HFF-Myc (cell line): ENCODE data around the gene LMOD3.

ENCODE experiments used
- DNase-seq: peaks from one replicate; pipeline ENCODE4 v3.0.0-alpha.2; 2011; ENCODE audit warnings: low read depth; ENCODE audit errors: extremely low read depth
- H3K4me3 ChIP-seq: replicated peaks from 2 replicates; pipeline ENCODE4 v1.5.1; 2011; ENCODE audit warnings: low read depth, mild to moderate bottlenecking, control low read depth, low read length
- TF ChIP-seq, protein P1 (sequence below): IDR thresholded peaks from 2 replicates; pipeline ENCODE4 v1.5.1; 2012; ENCODE audit warnings: mild to moderate bottlenecking, low read depth, low read length, control low read depth; ENCODE audit errors: missing control alignments

Gene LMOD3

DNA sequence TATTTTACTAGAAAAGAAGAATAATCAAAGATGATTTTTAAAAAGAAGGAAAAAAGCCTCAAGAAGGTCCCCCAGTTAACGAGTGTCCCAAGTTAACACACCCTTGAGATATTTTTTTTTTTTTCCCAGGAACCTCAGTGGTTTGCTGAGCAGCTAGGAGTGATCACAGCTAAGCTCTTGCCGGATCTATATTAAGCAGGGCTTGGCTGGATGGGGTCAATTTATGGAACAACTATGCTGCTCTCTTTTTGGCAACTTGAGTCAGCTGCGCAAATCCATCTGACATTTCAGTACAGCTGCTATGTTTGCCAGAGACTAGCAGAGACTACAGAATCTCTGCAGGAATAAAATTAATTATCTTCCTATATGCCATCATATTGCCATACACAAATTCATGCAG is at the start of gene LMOD3:
Gene LMOD3, minus strand, starts transcription at position 193 of the 400 bp plus-strand sequence. CDS start 209 bp downstream, outside the sequence.
- TF ChIP-seq, protein P1, sequence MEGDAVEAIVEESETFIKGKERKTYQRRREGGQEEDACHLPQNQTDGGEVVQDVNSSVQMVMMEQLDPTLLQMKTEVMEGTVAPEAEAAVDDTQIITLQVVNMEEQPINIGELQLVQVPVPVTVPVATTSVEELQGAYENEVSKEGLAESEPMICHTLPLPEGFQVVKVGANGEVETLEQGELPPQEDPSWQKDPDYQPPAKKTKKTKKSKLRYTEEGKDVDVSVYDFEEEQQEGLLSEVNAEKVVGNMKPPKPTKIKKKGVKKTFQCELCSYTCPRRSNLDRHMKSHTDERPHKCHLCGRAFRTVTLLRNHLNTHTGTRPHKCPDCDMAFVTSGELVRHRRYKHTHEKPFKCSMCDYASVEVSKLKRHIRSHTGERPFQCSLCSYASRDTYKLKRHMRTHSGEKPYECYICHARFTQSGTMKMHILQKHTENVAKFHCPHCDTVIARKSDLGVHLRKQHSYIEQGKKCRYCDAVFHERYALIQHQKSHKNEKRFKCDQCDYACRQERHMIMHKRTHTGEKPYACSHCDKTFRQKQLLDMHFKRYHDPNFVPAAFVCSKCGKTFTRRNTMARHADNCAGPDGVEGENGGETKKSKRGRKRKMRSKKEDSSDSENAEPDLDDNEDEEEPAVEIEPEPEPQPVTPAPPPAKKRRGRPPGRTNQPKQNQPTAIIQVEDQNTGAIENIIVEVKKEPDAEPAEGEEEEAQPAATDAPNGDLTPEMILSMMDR, result no peak
- no peak for DNase-seq
- H3K4me3 ChIP-seq, result no peak within 1 kb of the TSS

DNA sequence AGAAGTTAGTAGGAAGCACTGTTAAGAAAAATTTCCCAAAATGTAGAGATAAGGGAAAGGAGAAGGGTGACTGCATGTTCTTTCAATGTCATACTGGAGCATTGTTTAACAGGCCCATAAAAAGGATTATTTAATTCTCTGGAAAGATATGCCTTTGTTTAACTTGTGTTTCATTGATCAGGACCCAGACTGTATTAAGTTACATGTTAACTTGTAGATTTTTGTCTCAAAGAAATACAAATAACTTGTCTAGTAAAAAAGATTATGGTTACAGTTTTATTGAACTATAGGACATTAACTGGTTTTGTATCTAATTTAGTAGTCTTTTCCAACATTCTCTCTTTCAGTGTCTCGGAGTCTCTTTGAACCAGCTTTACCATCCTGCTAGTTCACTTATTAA is 49.7 kb upstream of the LMOD3 start:
- TF ChIP-seq, protein P1, result no peak
- DNase-seq, result no peak
- H3K4me3 ChIP-seq, result no peak overlapping the region

DNA sequence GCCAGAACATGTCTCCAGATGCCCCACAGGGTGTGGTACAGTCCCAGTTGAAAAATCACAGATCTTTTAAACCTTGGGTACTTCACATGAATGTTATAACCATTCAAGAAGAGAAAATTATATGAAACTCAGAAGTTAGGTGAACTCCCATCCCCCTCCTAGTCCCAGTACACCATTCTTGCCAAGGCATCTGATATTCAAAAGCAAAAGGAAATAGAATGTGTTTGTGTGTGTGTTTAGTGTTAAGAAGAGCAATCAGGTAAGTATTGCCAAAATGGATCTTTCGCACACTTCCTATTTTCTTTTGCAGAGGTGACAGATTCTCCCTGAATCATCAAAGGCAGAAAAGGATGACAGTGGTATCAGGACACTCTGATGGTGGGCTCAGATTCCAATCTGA is 44.1 kb upstream of the LMOD3 start:
- DNase-seq, result no peak
- TF ChIP-seq, protein P1, result no peak

DNA sequence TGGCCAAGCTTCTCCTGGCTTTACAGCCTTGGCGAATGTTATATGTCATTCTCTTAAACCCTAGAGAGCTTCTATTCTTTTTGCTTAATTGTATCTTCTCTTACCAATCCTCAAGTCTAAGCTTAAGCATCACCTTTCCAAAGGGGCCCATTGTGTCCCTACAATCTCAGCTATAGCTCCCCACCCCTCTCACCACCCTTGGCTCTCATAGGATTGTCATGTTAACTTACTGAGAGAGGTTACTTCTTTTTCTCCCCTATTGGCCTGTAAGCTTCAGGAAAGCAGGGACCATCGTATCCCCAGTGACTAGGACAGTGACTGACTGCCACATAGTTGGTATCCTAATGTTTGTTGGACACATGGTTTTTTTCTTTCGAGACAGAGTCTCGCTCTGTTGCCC is 43.3 kb upstream of the LMOD3 start:
- TF ChIP-seq, protein P1, result no peak
- DNase-seq, result no peak
- no peak overlapping the region for H3K4me3 ChIP-seq

More for the DNA sequence above, 44.1 kb upstream of the LMOD3 start:
- H3K4me3 ChIP-seq, result no peak overlapping the region

DNA sequence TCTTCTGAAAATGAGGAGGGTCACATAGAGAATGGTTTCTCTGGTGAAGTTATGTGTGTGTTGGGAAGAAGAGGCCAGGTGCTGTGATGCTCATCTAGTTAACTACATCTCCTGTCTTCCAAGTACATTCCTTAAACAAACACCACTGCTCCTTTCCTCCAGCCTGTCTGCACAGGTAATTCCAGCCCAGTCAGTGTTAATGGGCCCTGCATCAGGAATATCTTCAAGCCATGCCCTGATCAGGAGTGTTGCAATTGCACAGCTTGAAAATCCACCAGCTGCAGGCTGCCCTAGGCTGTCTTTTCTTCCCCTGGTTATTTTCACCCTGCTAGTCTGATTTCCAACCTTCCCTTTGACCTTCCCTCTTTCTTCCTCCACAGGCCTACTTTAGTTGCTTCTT is 41.9 kb upstream of the LMOD3 start:
- no peak overlapping the region for H3K4me3 ChIP-seq
- DNase-seq, result no peak
- TF ChIP-seq, protein P1, result no peak

DNA sequence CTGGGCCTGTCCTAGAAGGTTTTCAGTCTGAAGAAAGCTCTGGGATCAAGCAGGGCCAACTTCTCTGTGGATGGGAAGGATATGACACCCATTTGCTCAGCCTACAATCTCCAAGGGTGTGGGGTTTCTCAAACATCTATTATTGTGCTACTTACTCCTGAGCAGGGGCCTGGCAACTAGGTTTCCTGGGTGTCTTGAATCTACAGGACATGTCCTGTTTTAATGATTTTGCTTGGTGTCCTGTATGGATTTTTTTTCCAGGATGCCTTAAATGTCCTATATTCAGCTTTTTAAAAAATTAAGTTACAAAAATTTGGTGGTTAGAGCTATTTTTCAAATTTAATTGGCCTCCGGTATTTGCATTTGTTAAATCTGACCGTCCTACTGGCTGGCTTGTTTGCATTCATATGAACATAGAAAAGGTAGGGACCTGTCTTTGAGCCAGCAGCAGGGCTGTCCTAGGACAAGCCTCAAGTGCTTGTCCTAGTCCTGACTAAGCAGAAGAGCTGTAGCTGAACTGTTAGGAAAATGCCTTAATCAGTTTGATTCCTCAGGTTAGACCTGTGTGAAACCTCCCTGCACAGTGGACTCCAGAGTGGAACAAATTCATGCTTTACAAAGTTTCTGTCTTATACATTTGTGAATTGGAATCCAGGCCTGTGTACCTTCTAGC is 40.0 kb upstream of the LMOD3 start:
- DNase-seq, result no peak
- H3K4me3 ChIP-seq, result no peak overlapping the region
- TF ChIP-seq, protein P1, result no peak
